Bronchial epithelial cell (primary cell): ENCODE results near the gene AFF3. TPM values are rescaled to one million over a fixed set of nuclear protein-coding genes. Genes with fewer than 3 reads are reported as not detected.
"Not testable (repeated sequence)": the region's sequence is repeated elsewhere in the genome, so short reads cannot be mapped to it uniquely, and the experiment has no call there.

Experiments used
- DNase-seq: peaks from one replicate; pipeline ENCODE4 v3.0.0-alpha.2; 2010; ENCODE audit warnings: low read depth
- FAIRE-seq: peaks from 2 replicates; lab custom pipeline; 2011; peaks lifted over from hg19 to GRCh38; lab: Jason Lieb, UNC
- H3K27me3 ChIP-seq: 2 replicates; pipeline ENCODE4 v1.5.1; 2011; ENCODE audit warnings: low read length; ENCODE audit not compliant: control insufficient read depth, insufficient read depth
- H3K36me3 ChIP-seq: 2 replicates; pipeline ENCODE4 v1.5.1; 2011; ENCODE audit warnings: low read length; ENCODE audit not compliant: control insufficient read depth, insufficient read depth
- H3K4me3 ChIP-seq: 2 replicates; pipeline ENCODE4 v1.5.1; 2011; ENCODE audit warnings: mild to moderate bottlenecking, low read depth, low read length, control low read depth
- total RNA-seq: library from RNA; depleted of rRNA; stranded (reverse); fragments of >200 nt; gene quantifications from 2 replicates; pipeline ENCODE4 v1.2.1, GENCODE V29; 2014
- TF ChIP-seq, protein P1 (sequence below): IDR thresholded peaks from 2 replicates; pipeline ENCODE4 v1.5.1; 2011; ENCODE audit warnings: mild to moderate bottlenecking, moderate library complexity, low read length, control low read depth, inconsistent platforms; ENCODE audit not compliant: insufficient read depth, severe bottlenecking

The AFF3 gene
- total RNA-seq, 1 donor from 2014 or later: not detected

DNA sequence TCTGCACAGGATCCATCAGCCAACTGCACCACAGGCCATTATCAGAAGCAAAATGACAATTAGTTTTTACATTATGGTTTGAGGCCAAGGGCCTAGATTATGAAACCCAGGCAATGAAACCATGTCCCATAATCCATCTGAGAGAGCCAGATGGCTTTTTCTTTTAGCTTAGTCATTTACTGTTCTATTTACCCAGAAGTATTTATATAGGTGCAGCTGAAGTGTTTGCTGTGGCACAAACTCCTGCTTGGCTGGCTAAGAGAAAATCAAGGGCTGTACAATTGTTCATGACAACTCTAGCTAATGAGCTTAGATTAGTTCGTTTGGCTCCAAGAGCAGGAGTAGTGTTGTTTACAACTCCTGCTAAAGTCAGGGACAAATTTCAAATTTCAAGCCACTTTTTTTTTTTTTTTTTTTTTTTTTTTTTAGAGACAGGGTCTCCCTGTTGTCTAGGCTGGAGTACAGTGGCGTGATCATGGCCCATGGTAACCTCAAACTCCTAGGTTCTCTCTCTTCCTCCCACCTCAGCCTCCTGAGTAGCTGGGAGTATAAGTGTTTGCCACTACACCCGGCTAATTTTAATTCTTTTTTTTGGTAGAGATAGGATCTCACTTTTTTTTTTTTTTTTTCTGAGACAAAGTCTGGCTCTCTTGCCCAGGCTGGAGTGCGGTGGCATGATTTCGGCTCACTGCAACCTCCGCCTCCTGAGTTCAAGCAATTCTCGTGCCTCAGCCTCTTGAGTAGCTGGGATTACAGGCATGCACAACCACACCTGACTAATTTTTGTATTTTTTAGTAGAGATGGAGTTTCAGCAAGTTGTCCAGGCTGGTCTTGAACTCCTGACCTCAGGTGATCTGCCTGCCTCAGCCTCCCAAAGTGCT lies 634.2 kb downstream of the AFF3 start:
- no peak for FAIRE-seq
- Histone ChIP-seq H3K4me3 (no peak overlapping the region), H3K27me3 (no peaks in the 10 kb centered on the region), H3K36me3 (no peaks in the 10 kb centered on the region)
- DNase-seq: peak; percentile 39
- TF ChIP-seq, protein P1, sequence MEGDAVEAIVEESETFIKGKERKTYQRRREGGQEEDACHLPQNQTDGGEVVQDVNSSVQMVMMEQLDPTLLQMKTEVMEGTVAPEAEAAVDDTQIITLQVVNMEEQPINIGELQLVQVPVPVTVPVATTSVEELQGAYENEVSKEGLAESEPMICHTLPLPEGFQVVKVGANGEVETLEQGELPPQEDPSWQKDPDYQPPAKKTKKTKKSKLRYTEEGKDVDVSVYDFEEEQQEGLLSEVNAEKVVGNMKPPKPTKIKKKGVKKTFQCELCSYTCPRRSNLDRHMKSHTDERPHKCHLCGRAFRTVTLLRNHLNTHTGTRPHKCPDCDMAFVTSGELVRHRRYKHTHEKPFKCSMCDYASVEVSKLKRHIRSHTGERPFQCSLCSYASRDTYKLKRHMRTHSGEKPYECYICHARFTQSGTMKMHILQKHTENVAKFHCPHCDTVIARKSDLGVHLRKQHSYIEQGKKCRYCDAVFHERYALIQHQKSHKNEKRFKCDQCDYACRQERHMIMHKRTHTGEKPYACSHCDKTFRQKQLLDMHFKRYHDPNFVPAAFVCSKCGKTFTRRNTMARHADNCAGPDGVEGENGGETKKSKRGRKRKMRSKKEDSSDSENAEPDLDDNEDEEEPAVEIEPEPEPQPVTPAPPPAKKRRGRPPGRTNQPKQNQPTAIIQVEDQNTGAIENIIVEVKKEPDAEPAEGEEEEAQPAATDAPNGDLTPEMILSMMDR: no peak

DNA sequence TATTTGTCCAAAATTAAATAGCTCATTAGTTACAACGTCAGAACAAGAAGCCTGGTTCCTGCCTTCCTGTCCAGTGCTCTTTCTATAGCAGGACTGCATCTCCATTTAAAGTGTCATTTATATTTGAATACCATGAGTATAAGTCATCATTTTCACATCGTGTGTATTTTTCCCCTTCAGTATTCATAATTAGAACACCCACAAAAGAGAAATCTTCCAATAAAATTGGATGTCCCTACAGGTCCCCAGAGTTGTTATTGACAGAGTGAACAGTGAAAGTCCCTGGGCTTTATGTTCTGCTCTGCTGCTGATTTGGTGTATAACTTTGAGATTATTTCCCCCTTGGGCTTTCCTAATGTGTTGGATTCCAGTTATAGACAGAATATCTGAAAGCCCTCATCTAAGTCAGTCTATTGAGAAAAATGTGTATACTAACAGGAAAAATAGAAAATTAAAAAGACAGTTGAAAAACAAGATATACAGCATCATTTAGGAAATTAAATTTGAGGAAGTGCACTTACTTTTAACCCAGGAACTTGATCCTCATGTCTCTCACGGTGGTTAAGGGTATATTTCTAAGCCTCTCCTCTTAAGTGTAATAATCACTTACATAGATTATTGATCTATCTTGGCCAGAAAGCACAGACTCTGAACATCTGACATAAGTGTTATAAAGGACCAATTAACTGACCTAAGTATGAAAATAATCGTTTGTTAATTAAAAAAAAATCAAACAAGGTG lies 637.4 kb downstream of the AFF3 start:
- FAIRE-seq (no peak), DNase-seq (no peak)
- Histone ChIP-seq H3K4me3 (no peak overlapping the region), H3K36me3 (no peaks in the 10 kb centered on the region), H3K27me3 (no peaks in the 10 kb centered on the region)
- TF ChIP-seq, protein P1: no peak

DNA sequence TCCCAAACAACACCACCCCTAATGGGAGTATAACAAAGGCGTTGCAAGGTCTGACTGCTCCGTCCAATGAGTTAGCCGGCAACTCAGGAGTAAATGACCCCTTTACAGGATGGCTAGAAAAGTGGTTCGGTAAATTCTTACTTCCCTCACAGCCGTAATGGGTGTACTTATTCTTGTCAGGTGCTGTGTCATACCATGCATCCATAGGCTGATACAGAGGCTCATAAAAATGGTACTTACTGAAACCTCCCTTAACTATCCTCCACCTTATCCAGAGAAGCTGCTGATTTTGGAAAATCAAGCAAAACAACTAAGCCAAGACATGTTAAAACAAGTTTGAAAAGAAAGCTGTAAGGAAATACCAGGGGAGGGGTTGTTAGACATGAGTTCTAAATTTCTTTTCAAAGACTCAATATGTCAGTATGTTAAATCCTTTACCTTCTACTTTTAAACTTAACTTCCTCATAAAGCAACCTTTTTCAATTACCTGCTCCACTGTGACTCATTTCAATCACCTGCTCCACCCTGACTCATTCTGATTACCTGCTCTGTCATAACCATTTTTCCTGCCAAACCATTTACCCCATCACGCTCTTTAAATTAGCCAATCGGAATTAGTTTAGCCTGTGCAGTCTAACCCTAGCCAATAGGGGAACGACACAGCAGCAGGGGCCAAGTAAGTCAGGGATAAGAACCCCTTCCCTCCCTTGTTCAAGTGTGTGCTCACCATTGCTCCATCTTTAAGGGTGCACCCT lies 638.6 kb downstream of the AFF3 start:
- peak; percentile 91 for DNase-seq
- not testable (repeated sequence) for H3K4me3 ChIP-seq, FAIRE-seq, H3K36me3 ChIP-seq, H3K27me3 ChIP-seq

DNA sequence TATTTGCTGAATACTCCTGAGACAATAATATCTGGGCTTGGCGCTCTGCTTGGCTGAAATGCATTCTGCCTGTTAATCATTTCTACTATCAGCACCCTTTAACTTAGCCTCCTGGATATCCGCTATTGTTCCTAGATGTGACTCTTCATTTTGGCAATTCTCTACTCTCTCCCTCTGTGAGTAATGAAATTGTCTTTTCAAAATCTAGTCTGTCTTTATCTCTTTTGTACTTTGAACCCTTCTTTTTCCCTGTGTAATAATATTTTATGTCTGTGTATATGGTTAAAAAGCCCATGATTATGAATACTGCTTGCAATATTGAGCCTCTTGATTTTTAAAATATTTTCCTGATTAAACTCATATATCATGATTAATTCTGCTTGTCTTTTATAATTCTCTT lies 646.4 kb downstream of the AFF3 start:
- Histone ChIP-seq H3K4me3 (no peak overlapping the region), H3K27me3 (no peaks in the 10 kb centered on the region), H3K36me3 (no peaks in the 10 kb centered on the region)
- TF ChIP-seq, protein P1: no peak
- DNase-seq (no peak), FAIRE-seq (no peak)

Other genes with a start within 250 kb of the AFF3 start
- under 0.01 TPM in 1 of 2 replicates, not detected in the other for gene LONRF2, start 179.9 kb upstream of the AFF3 start, total RNA-seq